Activated CD4-positive, alpha-beta T cell treated with anti-CD3 and anti-CD28 coated beads, Interleukin-2, amount 50 U/mL, for 1 hour (primary cell): ENCODE data around the gene MOGAT3.

ENCODE experiments used
- DNase-seq: peaks from one replicate; pipeline ENCODE4 v3.0.0-alpha.2; 2020

Gene MOGAT3

GRCh38 chr7:101156866-101157589, 43.8 kb downstream of the MOGAT3 start:
- DNase-seq = no peak

DNA sequence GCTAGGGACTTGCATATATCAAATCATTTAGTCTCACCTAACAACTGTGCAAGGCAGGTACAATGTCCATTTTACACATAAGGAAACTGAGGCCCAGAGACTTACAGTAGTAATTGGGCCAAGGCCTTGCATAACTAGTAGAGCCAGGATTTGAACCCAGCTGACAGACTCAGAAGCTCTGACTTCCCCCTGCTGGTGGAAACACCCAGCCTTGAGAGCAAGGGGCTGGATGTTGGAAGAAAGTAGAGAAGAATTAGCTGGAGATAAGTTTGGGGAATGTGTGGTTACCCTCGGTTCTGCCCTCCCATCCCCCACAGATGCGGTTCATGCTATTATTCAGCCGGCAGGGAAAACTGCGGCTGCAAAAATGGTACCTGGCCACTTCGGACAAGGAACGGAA, 44.6 kb downstream of the MOGAT3 start:
- DNase-seq = no peak

DNA sequence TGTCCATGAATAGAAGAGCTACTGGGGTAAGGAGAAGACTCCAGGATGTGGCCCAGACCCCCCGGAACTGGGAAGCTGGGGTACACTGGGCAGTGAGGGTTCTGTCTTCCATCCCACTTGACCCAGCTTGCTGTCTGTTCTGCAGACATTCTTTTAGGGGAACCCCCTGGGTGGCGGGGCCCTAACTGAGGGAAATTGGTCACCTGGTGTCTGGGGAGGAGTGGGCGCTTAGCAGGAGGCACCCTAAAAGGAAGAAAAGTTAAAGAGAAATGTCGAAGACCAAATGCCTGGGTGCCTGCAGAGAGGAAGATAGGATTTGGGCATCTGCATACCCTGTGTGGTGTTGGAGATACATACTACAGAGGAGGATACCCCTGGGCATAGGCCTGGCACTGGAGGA, 45.5 kb downstream of the MOGAT3 start:
- DNase-seq = no peak

DNA sequence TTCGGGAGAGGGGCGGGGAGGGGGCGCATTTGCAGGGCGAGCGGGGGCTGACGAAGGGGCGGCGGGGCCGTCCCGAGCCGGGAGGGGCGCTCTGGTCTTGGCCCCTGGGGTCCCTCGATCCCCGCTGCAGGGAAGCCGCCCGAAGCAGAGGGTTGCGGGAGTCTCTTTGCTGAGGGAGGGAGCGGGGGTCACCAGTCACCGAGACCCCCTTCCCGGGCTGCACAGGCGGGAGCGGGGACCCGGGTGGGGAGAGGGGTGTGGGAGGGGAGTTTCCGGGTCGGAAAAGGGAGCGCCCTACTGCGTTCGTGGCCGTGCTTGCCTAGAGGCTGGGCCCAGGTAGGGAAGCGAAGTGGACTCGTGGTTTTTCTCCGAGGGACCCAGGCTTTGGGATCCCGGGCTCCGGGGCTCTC, 46.1 kb downstream of the MOGAT3 start:
- DNase-seq = no peak

- DNase-seq = peak; percentile 92
Observed at GRCh38 chr7:101153969-101154692, 46.7 kb downstream of the MOGAT3 start, which contains the start of gene AP1S1. AP1S1 (plus strand) TSS chr7:101154476; CDS start chr7:101154515, 39 bp downstream.

DNA sequence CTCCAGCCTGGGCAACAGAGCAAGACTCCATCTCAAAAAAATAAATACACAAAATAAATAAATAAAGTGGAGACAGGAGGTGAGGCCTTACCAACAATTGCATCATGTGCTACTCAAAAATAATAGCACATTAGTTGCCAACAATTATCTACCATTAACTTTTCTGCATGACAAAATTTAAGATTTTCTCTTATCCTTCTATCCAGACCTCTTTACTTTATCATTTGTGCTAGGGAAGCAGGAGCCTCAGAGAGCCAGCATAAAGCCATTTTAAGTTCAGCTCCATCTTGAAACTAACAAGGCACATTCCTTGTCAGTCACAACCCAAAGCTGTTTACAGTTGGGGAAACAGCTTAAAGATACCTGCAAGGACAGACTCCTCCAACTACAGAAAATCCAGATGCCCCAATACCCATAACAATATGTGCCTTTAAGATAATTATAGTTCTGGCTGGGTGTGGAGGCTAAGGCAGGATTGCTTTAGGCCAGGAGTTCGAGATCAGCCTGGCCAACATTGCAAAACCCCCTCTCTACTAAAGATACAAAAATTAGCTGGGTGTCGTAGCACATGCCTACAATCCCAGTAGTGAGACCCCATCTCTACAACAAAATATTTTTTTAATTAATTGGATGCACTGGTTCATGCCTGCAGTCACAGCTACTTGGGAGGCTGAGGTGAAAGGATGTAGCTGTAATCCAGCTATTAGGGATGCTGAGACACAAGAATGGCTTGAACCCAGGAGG, 48.8 kb downstream of the MOGAT3 start:
- DNase-seq = no peak
